Caki2 (cell line): ENCODE data around the gene STPG3. TPM values are rescaled to one million over a fixed set of nuclear protein-coding genes. Genes with fewer than 3 reads are reported as not detected.
"Not testable (repeated sequence)": the region's sequence is repeated elsewhere in the genome, so short reads cannot be mapped to it uniquely, and the experiment has no call there.

ENCODE experiments used
- DNase-seq: peaks from one replicate; pipeline ENCODE4 v3.0.0-alpha.2; 2015; ENCODE audit warnings: low read depth
- in situ Hi-C: cut with HindIII; loops from 2 replicates; pipeline ENCODE4 v1.10.0; 2016; ENCODE audit warnings: low sequenced_read_pairs, low pct_unique_long_range_greater_than_20kb, mixed read lengths
- total RNA-seq: library from RNA; depleted of rRNA; stranded (reverse); fragments of >200 nt; shearing (Covaris generic); gene quantifications from 2 replicates; pipeline ENCODE4 v1.2.3, GENCODE V29; 2014; ENCODE audit warnings: low replicate concordance

The STPG3 gene
- total RNA-seq, 1 experiment from 2014 or later, result not detected

DNA sequence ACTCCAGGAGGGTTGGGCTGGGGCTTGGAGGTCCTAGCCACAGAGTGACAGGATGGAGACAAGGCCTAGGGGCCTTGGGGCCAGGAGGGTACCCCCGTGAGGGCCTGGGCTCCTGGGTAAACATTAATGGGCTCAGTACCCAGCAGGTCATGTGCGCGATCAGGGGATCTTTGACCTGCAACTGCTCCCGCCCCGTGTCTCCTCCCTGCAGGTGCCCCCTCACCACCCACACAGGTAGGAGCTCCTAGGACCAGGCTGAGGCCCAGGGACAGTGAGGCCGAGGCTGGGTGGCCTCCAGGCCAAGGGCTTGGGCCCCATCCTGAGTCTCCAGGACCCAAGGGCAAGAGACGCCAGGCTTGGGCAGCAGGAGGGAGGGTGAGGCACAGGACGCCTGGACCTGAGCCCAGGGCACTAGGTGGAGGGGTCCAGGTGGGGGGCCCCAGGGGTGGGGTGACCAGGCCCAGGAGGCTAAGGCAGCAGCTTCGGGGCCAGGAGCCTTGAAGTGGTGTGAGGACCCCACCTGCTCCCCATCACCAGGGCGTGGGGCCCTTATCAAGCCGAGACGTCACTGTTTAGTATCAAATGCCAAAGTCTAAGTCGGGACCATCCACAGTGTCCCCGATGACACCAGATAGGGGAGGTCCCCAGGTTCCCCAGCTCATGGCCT, 20.2 kb upstream of the STPG3 start, which contains the start of gene SLC34A3:
Gene SLC34A3, plus strand, starts transcription at position 197 of the 667 bp plus-strand sequence. CDS start 802 bp downstream, outside the sequence.
- DNase-seq, result no peak
- in situ Hi-C loops, result no loop called here

DNA sequence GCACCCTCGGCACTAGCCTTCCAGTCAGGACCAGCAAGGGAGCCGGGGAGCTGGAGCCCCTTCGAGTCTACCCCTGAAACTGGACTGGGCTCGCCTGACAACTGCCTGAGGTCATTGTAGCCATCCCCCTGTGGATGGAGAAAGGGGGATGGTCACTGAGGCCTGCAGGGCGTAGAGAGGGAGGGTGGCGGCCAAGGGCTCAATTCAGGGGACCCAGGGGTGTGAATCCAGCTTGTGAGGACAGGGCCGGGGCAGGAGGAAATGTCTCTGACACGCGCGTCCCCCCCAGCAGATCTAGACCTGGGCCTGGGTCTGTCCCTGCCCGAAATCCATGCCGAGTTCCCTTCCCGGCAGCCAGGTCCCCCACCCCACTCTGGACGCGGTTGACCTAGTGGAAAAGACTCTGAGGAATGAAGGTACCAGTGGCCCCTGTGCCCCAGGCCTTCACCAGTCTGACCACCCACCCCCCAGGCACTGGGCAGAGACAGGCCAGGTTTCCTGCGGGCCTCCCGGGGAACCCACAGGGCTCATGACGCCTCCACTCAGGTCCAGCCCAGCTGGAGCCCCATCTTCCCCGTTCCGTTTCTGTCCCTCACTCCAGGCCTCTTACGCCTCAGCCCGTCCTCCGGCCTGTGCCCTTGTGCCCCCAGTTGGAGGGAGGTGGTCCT, 19.6 kb upstream of the STPG3 start:
- DNase-seq, result no peak
- in situ Hi-C loops, result no loop called here

DNA sequence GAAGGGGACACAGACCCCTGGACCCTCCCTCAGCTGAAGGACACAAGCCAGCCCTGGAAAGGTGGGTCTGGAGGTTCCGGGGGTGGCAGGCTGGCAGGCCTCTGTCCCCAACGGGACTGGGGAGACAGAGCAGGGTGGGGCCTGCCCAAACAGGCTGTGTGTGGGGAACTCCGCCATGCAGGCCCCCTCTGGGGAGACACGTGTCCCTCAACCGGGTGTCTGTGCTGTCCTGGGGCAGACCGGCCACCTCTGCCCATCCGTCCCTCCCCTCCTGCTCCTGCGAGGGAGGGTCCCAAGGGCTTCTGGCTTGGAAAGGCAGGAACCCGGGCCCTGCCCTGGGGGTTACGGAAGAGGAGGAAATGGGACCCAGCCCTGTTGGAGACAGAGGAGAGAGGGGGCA, 19.0 kb upstream of the STPG3 start:
- no peak for DNase-seq
- in situ Hi-C loops, result no loop called here

DNA sequence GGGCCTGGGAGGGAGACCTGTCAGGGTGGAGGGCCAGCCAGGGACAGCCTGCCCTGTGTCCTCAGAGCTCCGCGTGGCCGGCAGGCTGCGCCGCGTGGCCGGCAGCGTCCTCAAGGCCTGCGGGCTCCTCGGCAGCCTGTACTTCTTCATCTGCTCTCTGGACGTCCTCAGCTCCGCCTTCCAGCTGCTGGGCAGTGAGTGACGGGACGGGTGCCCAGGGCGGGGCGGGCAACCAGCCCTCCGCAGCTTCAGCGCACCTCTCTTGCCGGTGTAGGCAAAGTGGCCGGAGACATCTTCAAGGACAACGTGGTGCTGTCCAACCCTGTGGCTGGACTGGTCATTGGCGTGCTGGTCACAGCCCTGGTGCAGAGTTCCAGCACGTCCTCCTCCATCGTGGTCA, 18.6 kb upstream of the STPG3 start:
- in situ Hi-C loops, result no loop called here
- DNase-seq, result no peak

DNA sequence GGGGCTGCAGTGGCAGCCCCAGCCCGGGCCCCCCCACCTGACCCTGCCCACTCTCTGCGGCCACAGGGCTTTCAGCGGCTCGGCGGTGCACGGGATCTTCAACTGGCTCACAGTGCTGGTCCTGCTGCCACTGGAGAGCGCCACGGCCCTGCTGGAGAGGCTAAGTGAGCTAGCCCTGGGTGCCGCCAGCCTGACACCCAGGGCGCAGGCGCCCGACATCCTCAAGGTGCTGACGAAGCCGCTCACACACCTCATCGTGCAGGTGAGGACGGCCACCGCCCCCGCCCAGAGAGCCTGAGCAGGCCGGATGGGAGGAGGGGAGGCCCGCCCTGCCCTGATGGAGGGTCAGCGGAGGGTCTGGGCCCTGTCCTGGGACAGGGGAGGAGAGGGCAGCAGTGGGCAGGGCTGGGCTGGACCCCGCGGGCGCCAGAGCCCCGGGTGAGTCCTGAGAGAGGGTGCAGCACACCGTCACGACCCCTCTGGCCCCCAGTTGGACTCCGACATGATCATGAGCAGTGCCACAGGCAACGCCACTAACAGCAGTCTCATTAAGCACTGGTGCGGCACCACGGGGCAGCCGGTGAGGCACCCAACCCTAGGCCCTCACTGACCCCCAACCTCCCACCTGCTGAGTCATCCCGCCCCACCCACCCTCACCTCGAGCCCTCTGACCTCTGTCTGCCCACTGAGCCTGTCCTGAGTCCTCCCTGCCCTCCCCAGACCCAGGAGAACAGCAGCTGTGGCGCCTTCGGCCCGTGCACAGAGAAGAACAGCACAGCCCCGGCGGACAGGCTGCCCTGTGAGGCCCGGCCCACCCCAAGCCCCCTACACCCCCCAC, 17.7 kb upstream of the STPG3 start:
- in situ Hi-C loops, result no loop called here
- DNase-seq, result no peak

DNA sequence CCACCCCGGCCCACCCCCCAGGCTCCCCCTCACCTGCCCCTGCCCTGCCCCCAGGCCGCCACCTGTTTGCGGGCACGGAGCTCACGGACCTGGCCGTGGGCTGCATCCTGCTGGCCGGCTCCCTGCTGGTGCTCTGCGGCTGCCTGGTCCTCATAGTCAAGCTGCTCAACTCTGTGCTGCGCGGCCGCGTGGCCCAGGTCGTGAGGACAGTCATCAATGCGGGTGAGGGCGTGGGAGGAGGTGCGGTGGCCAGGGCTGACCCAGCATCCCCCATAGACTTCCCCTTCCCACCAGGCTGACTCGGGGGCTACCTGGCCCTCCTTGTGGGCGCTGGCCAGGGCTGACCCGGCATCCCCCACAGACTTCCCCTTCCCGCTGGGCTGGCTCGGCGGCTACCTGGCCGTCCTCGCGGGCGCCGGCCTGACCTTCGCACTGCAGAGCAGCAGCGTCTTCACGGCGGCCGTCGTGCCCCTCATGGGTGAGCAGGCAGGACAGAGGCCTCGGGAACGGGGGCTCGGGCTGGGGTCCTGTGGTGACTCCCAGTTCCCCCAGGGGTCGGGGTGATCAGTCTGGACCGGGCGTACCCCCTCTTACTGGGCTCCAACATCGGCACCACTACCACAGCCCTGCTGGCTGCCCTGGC, 16.9 kb upstream of the STPG3 start:
- DNase-seq, result no peak
- in situ Hi-C loops, result no loop called here

DNA sequence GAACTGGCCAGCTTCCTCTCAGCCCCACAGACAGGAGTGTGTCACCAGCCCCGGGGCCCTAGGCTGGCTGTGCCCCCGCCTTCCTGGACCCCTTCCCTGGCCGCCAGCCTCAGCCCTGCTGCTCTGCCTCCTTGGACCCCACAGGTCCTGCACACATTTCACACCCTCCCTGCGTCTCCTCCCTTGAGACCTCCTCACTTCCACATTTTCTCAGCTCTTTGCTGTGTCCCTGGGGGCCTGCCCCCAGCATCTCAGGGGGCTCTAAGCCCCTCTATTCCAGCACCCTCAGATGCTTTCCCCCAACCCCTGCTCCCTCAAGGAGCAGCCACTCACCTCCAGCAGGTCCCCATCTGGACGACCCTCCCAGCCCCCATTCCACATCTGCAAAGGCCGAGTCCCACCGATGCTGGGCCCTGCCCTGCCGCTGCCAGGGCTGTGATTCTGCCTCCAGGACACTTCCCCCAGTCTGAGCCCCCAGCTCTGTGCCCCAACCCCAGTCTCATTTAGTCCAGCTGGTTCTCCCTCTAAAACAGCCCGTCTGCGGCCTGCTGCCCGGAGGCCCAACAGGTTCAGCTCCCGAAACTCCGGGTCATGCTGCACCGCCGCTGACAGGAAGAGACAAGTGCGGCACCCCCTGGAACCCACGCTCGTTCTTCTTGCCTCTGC, 16.2 kb upstream of the STPG3 start:
- in situ Hi-C loops, result no loop called here
- DNase-seq, result no peak

DNA sequence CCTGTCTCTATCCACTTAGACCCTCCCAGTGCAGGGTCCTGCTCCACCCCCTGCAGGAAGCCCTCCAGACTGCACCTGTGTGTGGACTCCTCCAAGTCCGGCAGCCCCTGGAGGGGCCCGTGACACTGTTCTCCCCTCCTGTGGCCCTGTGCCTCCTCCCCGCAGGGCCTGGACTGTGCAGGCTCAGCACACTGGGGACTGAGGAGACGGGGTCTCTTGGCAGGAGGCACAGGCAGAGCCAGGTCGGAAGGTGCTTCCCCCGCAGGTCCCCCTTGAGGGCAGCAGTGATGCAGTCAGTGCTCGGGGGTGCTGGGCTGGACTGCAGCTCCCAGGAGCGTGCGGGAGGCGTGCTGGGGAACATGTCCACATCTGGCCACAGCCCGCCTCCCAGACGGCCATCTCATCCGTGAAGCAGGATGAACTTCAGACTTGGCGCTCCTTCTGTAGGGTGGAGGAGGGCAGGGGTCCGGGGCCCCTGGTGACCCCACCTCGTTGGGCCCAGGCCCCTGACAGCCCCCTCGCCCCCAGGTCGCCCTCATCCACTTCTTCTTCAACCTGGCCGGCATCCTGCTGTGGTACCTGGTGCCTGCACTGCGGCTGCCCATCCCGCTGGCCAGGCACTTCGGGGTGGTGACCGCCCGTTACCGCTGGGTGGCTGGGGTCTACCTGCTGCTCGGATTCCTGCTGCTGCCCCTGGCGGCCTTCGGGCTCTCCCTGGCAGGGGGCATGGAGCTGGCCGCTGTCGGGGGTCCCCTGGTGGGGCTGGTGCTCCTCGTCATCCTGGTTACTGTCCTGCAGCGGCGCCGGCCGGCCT, 15.5 kb upstream of the STPG3 start:
- in situ Hi-C loops, result no loop called here
- DNase-seq, result no peak

DNA sequence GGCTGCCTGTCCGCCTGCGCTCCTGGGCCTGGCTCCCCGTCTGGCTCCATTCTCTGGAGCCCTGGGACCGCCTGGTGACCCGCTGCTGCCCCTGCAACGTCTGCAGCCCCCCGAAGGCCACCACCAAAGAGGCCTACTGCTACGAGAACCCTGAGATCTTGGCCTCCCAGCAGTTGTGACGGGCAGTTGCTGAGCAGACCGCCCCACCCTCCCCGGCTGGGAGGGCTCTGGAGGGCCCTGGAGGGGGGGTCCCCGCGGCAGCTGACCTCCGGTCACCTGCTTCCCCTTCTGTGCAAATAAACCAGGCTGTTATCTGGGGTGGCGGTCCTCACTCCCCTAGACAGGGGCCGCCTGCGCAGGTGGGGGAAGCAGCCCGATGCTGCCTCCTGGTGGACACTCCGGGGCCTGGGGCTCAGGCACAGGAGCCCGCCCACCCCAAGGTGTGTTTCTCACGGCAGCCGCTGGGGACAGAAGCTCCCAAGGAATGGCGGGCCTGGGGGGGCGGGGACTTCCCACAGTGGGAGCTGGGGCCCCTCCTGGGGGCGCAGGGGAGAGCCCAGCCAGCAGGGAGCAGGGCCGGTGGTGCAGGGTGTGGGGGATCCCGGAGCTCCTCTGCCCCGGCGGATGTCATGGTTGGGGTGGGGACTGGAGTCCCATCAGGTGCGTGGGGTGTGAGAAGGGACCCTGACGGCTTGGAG, 14.7 kb upstream of the STPG3 start:
- in situ Hi-C loops, result no loop called here
- peak; percentile 73 for DNase-seq

DNA sequence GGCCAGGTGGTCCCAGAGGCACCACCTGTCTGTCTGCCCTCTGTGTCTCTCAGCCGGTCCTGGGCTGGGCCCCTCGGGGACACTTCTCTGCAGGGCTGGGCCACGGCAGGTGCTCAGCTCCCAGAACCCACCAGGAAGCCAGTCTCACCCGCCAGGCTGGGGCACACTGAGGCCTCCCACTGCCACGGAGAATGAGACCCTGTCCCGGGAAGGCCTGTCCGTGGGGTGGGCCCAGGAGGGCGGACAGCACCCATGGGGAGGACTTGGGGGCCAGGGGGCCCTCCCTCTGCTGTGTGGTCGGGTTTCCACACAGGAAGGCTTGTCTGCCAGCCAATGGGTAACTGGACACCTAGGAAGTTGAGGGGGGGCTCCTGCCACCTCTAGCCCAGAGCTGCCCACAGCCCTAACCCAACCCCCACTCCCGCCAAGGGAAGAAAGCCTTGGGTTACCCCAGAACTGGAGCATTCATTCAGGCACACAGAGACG, 14.1 kb upstream of the STPG3 start:
- no peak for DNase-seq
- in situ Hi-C loops, result no loop called here

DNA sequence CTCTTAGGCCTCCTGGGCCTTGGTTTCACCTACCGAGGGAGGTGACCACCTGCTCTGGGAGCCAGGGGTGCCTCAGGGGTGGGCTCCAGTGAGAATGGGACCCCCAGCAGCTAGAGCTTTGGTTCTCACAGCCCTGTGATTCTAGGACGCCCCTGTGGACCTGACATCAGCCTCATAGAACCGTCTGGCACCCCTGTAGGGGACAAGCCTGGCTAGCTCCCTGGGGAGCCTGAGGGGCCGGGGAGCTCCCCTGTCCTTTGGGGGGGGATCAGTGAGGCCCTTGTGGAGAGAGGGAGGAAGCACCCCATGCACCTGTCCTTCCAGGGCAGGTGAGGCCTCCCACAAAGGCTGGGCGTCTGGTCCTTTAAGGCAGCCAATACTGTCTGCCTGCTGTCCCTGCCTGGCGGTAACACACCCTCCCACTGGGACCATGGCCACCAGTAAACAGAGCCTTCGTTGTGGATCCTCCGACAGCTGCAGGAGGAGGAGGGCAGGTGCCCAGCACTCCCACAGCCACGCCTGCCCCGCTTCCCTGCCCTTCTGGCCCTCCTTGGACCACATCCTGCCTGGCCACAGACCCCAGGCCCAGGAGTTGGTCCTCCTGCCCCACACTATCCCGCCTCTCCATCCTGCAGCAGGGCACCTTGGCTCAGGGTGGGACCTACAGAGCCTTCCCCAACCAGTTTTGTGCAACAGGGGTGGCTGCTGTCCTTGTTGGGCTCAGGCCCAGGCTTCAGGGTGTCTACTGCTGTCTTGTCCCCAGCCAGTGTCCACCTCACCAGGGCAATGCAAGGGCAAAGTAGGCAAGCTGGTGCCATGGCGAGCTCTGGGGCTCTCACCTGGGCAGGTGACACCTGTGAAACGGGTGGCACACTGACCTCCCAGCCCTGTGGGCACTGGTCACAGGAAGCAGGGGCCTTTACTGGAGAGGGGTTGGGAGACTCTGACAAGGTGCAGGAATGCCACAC, 13.0 kb upstream of the STPG3 start:
- in situ Hi-C loops, result no loop called here
- DNase-seq, result no peak

DNA sequence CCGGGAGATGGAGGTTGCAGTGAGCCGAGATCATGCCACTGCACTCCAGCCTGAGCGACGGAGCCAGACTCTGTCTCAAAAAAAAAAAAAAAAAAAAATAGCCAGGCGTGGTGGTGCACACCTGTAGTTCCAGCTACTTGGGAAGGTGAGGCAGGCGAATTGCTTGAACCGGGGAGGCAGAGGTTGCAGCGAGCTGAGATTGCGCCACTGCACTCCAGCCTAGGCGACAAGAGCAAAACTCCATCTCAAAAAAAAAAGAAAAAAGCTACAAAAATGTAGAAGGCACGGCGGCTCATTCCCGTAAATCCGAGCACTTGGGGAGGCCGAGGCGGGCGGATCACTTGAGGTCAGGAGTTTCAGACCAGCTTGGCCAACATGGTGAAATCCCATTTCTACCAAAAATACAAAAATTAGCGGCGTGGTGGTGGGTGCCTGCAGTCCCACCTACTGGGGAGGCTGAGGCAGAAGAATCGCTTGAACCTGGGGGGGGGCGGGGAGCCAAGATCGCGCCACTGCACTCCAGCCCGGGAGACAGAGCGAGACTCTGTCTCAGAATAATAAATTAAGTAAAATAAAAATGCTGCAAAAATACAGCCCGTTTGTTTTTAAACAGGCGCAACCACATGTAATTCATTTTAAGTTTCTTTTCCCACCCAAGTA, 11.4 kb upstream of the STPG3 start:
- in situ Hi-C loops, DNase-seq: not testable (repeated sequence)

DNA sequence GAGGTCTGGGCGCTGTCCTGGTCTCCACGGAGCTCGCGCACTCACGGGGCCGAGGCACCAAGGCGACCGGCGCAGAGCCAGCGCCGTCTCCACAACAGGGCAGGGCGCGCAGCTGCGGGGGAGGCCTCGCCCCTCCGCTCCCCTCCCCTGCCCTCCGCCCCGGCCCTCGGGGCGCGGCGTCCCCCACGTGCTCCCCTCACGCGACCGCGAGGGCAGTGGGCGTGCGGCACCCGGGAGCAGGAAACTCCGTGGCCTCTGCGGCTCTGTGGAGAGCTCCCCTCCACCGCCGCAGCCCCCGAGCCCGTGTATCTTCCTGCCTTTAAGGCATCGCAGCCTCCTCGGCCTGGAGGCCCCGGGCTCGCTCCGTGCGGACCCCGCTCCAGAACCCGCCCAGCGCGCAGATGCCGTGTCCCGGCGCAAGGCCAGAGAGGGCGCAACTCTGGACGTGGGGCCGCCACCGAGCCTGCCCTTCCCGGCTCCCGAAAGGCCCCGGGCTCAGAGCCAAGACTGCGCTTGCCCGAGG, 10.7 kb upstream of the STPG3 start:
- no peak for DNase-seq
- in situ Hi-C loops, result no loop called here

DNA sequence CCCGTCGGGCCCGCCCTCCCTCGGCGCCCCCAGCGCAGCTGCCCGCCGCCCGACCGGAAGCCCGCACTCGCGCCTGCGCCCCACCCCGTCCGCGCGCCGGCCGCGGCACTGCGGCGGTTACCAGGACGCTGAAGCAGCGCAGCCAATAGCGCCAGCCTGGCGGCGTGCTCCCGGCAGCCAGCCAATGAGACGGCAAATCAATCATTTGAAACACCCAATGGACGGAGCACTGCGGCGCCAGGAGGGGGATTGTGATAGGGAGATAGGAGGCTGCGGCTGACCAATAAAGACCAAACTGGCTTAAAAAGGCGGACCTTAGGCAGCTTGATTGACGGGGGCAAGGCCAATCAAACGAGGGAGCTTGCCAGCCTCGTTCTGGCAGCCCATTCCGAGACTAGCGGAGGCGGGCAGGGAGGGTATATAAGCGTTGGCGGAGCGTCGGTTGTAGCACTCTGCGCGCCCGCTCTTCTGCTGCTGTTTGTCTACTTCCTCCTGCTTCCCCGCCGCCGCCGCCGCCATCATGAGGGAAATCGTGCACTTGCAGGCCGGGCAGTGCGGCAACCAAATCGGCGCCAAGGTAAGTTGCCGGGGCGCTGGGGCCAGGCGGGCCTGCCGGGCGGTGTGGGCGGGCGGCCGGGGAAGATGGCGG, 10.1 kb upstream of the STPG3 start, which contains the start of gene TUBB4B:
Gene TUBB4B, plus strand, starts transcription at position 447 of the 649 bp plus-strand sequence. Its CDS starts 74 bp downstream, at position 521.
- in situ Hi-C loops, result no loop called here
- peak; percentile 99 for DNase-seq
